IPS-18a (cell line): ENCODE results near the gene FANCI.

Experiments used
- H3K27ac ChIP-seq: one replicate; pipeline ENCODE4 v1.5.1; 2013; ENCODE audit warnings: low read length
- H3K27me3 ChIP-seq: one replicate; pipeline ENCODE4 v1.6.1; 2013; ENCODE audit warnings: mild to moderate bottlenecking, low read length; ENCODE audit not compliant: control insufficient read depth, insufficient read depth
- H3K36me3 ChIP-seq: one replicate; pipeline ENCODE4 v1.6.1; 2013; ENCODE audit warnings: low read depth, low read length; ENCODE audit not compliant: control insufficient read depth
- H3K4me1 ChIP-seq: one replicate; pipeline ENCODE4 v1.6.1; 2013; ENCODE audit warnings: low read depth, low read length; ENCODE audit not compliant: control insufficient read depth
- H3K4me3 ChIP-seq: one replicate; pipeline ENCODE4 v1.5.1; 2013; ENCODE audit warnings: low read length
- H3K9ac ChIP-seq: one replicate; pipeline ENCODE4 v1.6.1; 2013; ENCODE audit warnings: mild to moderate bottlenecking, low read length, moderate library complexity
- H3K9me3 ChIP-seq: one replicate; pipeline ENCODE4 v1.6.1; 2013; ENCODE audit warnings: low read depth, low read length; ENCODE audit not compliant: control insufficient read depth

The FANCI gene

GRCh38 chr15:89203705-89204273, 40.0 kb upstream of the FANCI start:
- Histone ChIP-seq H3K9ac (no peak overlapping the region), H3K4me1 (peaks cover 19% of the 10 kb centered on the region), H3K27me3 (no peaks in the 10 kb centered on the region), H3K9me3 (no peaks in the 10 kb centered on the region), H3K4me3 (no peak overlapping the region), H3K36me3 (no peaks in the 10 kb centered on the region), H3K27ac (no peak overlapping the region)

- no peaks in the 10 kb centered on the region for H3K36me3 ChIP-seq
- no peaks in the 10 kb centered on the region for H3K9me3 ChIP-seq
- H3K4me1 ChIP-seq = peaks cover 9% of the 10 kb centered on the region
- H3K27ac ChIP-seq = no peak overlapping the region
- no peak overlapping the region for H3K9ac ChIP-seq
- no peaks in the 10 kb centered on the region for H3K27me3 ChIP-seq
- H3K4me3 ChIP-seq = no peak overlapping the region
These were observed 37.7 kb upstream of the FANCI start for GRCh38 chr15:89205991-89206585.

GRCh38 chr15:89206908-89207331, 36.9 kb upstream of the FANCI start:
- Histone ChIP-seq H3K27ac (no peak overlapping the region), H3K27me3 (no peaks in the 10 kb centered on the region), H3K9me3 (no peaks in the 10 kb centered on the region), H3K4me3 (no peak overlapping the region), H3K4me1 (peaks cover 7% of the 10 kb centered on the region), H3K9ac (no peak overlapping the region), H3K36me3 (no peaks in the 10 kb centered on the region)

- no peak overlapping the region for H3K9ac ChIP-seq
- no peaks in the 10 kb centered on the region for H3K36me3 ChIP-seq
- no peaks in the 10 kb centered on the region for H3K27me3 ChIP-seq
- H3K27ac ChIP-seq = no peak overlapping the region
- H3K4me1 ChIP-seq = no peaks in the 10 kb centered on the region
- no peak overlapping the region for H3K4me3 ChIP-seq
- no peaks in the 10 kb centered on the region for H3K9me3 ChIP-seq
These were observed 35.5 kb upstream of the FANCI start for GRCh38 chr15:89208256-89208655.

GRCh38 chr15:89209057-89209456, 34.7 kb upstream of the FANCI start:
- Histone ChIP-seq H3K4me3 (no peak overlapping the region), H3K9me3 (no peaks in the 10 kb centered on the region), H3K4me1 (no peaks in the 10 kb centered on the region), H3K27me3 (no peaks in the 10 kb centered on the region), H3K27ac (no peak overlapping the region), H3K9ac (no peak overlapping the region), H3K36me3 (no peaks in the 10 kb centered on the region)

- no peaks in the 10 kb centered on the region for H3K9me3 ChIP-seq
- no peak overlapping the region for H3K9ac ChIP-seq
- no peak overlapping the region for H3K4me3 ChIP-seq
- no peaks in the 10 kb centered on the region for H3K4me1 ChIP-seq
- H3K27me3 ChIP-seq = no peaks in the 10 kb centered on the region
- no peaks in the 10 kb centered on the region for H3K36me3 ChIP-seq
- H3K27ac ChIP-seq = no peak overlapping the region
These were observed 32.1 kb upstream of the FANCI start for GRCh38 chr15:89211678-89212170.

- H3K9ac ChIP-seq = no peak overlapping the region
- H3K27ac ChIP-seq = no peak overlapping the region
- no peaks in the 10 kb centered on the region for H3K4me1 ChIP-seq
- no peak overlapping the region for H3K4me3 ChIP-seq
- no peaks in the 10 kb centered on the region for H3K9me3 ChIP-seq
- H3K27me3 ChIP-seq = no peaks in the 10 kb centered on the region
- H3K36me3 ChIP-seq = no peaks in the 10 kb centered on the region
These were observed 28.2 kb upstream of the FANCI start for GRCh38 chr15:89215627-89216026.

GRCh38 chr15:89217031-89217430, 26.7 kb upstream of the FANCI start:
- Histone ChIP-seq H3K9ac (no peak overlapping the region), H3K36me3 (no peaks in the 10 kb centered on the region), H3K27ac (no peak overlapping the region), H3K9me3 (no peaks in the 10 kb centered on the region), H3K27me3 (no peaks in the 10 kb centered on the region), H3K4me3 (no peak overlapping the region), H3K4me1 (no peaks in the 10 kb centered on the region)

- Histone ChIP-seq H3K4me3 (no peak overlapping the region), H3K27ac (no peak overlapping the region), H3K9ac (no peak overlapping the region), H3K27me3 (no peaks in the 10 kb centered on the region), H3K9me3 (no peaks in the 10 kb centered on the region), H3K4me1 (no peaks in the 10 kb centered on the region), H3K36me3 (no peaks in the 10 kb centered on the region)
These were observed 25.9 kb upstream of the FANCI start for GRCh38 chr15:89217686-89218376.

- Histone ChIP-seq H3K9me3 (no peaks in the 10 kb centered on the region), H3K36me3 (no peaks in the 10 kb centered on the region), H3K27me3 (no peaks in the 10 kb centered on the region), H3K4me1 (no peaks in the 10 kb centered on the region), H3K27ac (no peak overlapping the region), H3K9ac (no peak overlapping the region), H3K4me3 (no peak overlapping the region)
These were observed 25.2 kb upstream of the FANCI start for GRCh38 chr15:89218531-89218930.

GRCh38 chr15:89221543-89221942, 22.2 kb upstream of the FANCI start, which contains the start of gene RLBP1:
Gene RLBP1 (minus strand): TSS chr15:89221579. CDS start chr15:89218975, 2,604 bp downstream.
- Histone ChIP-seq H3K4me3 (no peak within 1 kb of the TSS), H3K9me3 (no peaks in the 10 kb centered on the region), H3K36me3 (no peaks in the 10 kb centered on the region), H3K9ac (no peak within 1 kb of the TSS), H3K4me1 (no peaks in the 10 kb centered on the region), H3K27me3 (no peaks in the 10 kb centered on the region), H3K27ac (no peak within 1 kb of the TSS)
